IMR-90 (cell line): ENCODE measurements around the gene PSMC4. TPM values are rescaled to one million over a fixed set of nuclear protein-coding genes. Genes with fewer than 3 reads are reported as not detected.

Source experiments
- ATAC-seq: fragments of 200-7000 bp; cut with Tn5 transposase; 2 replicates; pipeline ENCODE4 v1.9.1; 2020; ENCODE audit warnings: low read depth, mild to moderate bottlenecking, moderate library complexity
- BruUV-seq: library from RNA; stranded (reverse); fragments of 400-500 nt; replicated peaks from 2 replicates; lab custom pipeline; 2021; lab: Mats Ljungman, UMichigan
- CTCF ChIA-PET: fragments of 300-600 bp; formaldehyde crosslinking; extraction: SDS; loops from one replicate; lab custom pipeline; 2021; ENCODE audit warnings: antibody characterized with exemption; lab: Yijun Ruan, JAX
- POLR2A ChIA-PET: fragments of 300-600 bp; sonication (Branson Sonifier 250); formaldehyde crosslinking; loops from one replicate; lab custom pipeline; 2022; ENCODE audit warnings: antibody characterized with exemption; ENCODE audit not compliant: unreplicated experiment; lab: Charles Lee
- DNase-seq: peaks from one replicate; pipeline ENCODE4 v3.0.0; 2013
- H2AFZ ChIP-seq: replicated peaks from 2 replicates; pipeline ENCODE3; 2013; ENCODE audit warnings: low read length, mild to moderate bottlenecking; ENCODE audit not compliant: poor library complexity
- H2AK5ac ChIP-seq: 2 replicates; pipeline ENCODE4 v1.6.1; 2013; ENCODE audit warnings: low read depth, low read length, inconsistent platforms
- H2AK9ac ChIP-seq: replicated peaks from 2 replicates; pipeline ENCODE3; 2013; ENCODE audit warnings: mild to moderate bottlenecking, low read depth, low read length, moderate library complexity; ENCODE audit not compliant: poor library complexity
- H2BK120ac ChIP-seq: 2 replicates; pipeline ENCODE4 v1.6.1; 2013; ENCODE audit warnings: low read depth, low read length, inconsistent platforms
- H2BK15ac ChIP-seq: 3 replicates; pipeline ENCODE4 v1.6.1; 2013; ENCODE audit warnings: low read depth, low read length, inconsistent platforms
- H2BK20ac ChIP-seq: 2 replicates; pipeline ENCODE4 v1.6.1; 2013; ENCODE audit warnings: low read depth, mild to moderate bottlenecking, inconsistent platforms, low read length, moderate library complexity
- H2BK5ac ChIP-seq: 2 replicates; pipeline ENCODE4 v1.6.1; 2013; ENCODE audit warnings: mild to moderate bottlenecking, low read depth, low read length, inconsistent platforms; ENCODE audit not compliant: poor library complexity, severe bottlenecking
- H3K14ac ChIP-seq: replicated peaks from 2 replicates; pipeline ENCODE4 v1.6.1; 2013; ENCODE audit warnings: low read depth, low read length, inconsistent platforms
- H3K18ac ChIP-seq: 2 replicates; pipeline ENCODE4 v1.6.1; 2013; ENCODE audit warnings: low read depth, low read length, control low read depth
- H3K23ac ChIP-seq: 2 replicates; pipeline ENCODE4 v1.6.1; 2013; ENCODE audit warnings: low read depth, low read length, inconsistent platforms
- H3K27ac ChIP-seq: 2 replicates; pipeline ENCODE4 v1.5.1; 2013; ENCODE audit warnings: mild to moderate bottlenecking, control low read depth, low read length; ENCODE audit not compliant: insufficient read depth
- H3K27me3 ChIP-seq: 2 replicates; pipeline ENCODE4 v1.6.1; 2013; ENCODE audit warnings: low read length; ENCODE audit not compliant: control insufficient read depth, insufficient read depth
- H3K36me3 ChIP-seq: 2 replicates; pipeline ENCODE4 v1.6.1; 2013; ENCODE audit warnings: low read length, mixed read lengths; ENCODE audit not compliant: control insufficient read depth, insufficient read depth
- H3K4ac ChIP-seq: 2 replicates; pipeline ENCODE4 v1.6.1; 2013; ENCODE audit warnings: low read depth, low read length, inconsistent platforms
- H3K4me1 ChIP-seq: 2 replicates; pipeline ENCODE4 v1.6.1; 2013; ENCODE audit warnings: low read length, mixed read lengths; ENCODE audit not compliant: control insufficient read depth, insufficient read depth
- H3K4me2 ChIP-seq: 2 replicates; pipeline ENCODE4 v1.6.1; 2013; ENCODE audit warnings: low read depth, mild to moderate bottlenecking, control low read depth, low read length, moderate library complexity
- H3K4me3 ChIP-seq: 2 replicates; pipeline ENCODE4 v1.5.1; 2013; ENCODE audit warnings: low read depth, mild to moderate bottlenecking, control low read depth, low read length, moderate library complexity; ENCODE audit not compliant: insufficient read depth
- H3K56ac ChIP-seq: 2 replicates; pipeline ENCODE4 v1.6.1; 2013; ENCODE audit warnings: low read length, inconsistent platforms; ENCODE audit not compliant: insufficient read depth; ENCODE audit errors: extremely low read depth
- H3K79me1 ChIP-seq, 2 experiments: 2 replicates each; pipeline ENCODE4 v1.6.1; 2013; ENCODE audit warnings: low read length in 2 of 2, inconsistent platforms in 1 of 2, low read depth in 1 of 2
- H3K9ac ChIP-seq: 2 replicates; pipeline ENCODE4 v1.6.1; 2013; ENCODE audit warnings: low read depth, low read length, control low read depth
- H3K9me1 ChIP-seq: 2 replicates; pipeline ENCODE4 v1.6.1; 2013; ENCODE audit warnings: low read length, inconsistent platforms; ENCODE audit not compliant: insufficient read depth
- H3K9me3 ChIP-seq: 2 replicates; pipeline ENCODE4 v1.6.1; 2013; ENCODE audit warnings: low read length; ENCODE audit not compliant: control insufficient read depth, insufficient read depth
- H4K20me1 ChIP-seq: 2 replicates; pipeline ENCODE4 v1.6.1; 2013; ENCODE audit warnings: low read length, inconsistent platforms; ENCODE audit not compliant: insufficient read depth
- H4K5ac ChIP-seq: 2 replicates; pipeline ENCODE4 v1.6.1; 2013; ENCODE audit warnings: mild to moderate bottlenecking, low read depth, low read length, control low read depth
- H4K8ac ChIP-seq, 2 experiments: 2 replicates each; pipeline ENCODE4 v1.6.1; 2013; ENCODE audit warnings: low read depth in 2 of 2, low read length in 2 of 2, control low read depth in 1 of 2, inconsistent platforms in 1 of 2
- H4K91ac ChIP-seq: 2 replicates; pipeline ENCODE4 v1.6.1; 2013; ENCODE audit warnings: low read depth, low read length, inconsistent platforms; ENCODE audit not compliant: insufficient read depth
- BHLHE40 ChIP-seq: fragments of 150-350 bp; IDR thresholded peaks from 2 replicates; pipeline ENCODE4 v1.6.1; 2016; ENCODE audit warnings: mild to moderate bottlenecking, low read depth, low read length
- CHD1 ChIP-seq: IDR thresholded peaks from 2 replicates; pipeline ENCODE4 v1.6.1; 2012; ENCODE audit warnings: low read depth, low read length, improper control_type of control experiment
- FOS ChIP-seq: fragments of 150-350 bp; IDR thresholded peaks from 2 replicates; pipeline ENCODE4 v1.6.1; 2016; ENCODE audit warnings: low read depth, low read length
- MAZ ChIP-seq: IDR thresholded peaks from 2 replicates; pipeline ENCODE4 v1.6.1; 2012; ENCODE audit warnings: low read depth, mild to moderate bottlenecking, low read length, improper control_type of control experiment, moderate library complexity, borderline replicate concordance
- NFE2L2 ChIP-seq: fragments of 150-350 bp; IDR thresholded peaks from 2 replicates; pipeline ENCODE4 v1.6.1; 2016; ENCODE audit warnings: low read depth, mild to moderate bottlenecking, low read length
- POLR2A ChIP-seq: IDR thresholded peaks from 2 replicates; pipeline ENCODE4 v1.6.1; 2012; ENCODE audit warnings: mild to moderate bottlenecking, low read depth, low read length
- RAD21 ChIP-seq: IDR thresholded peaks from 2 replicates; pipeline ENCODE4 v1.6.1; 2012; ENCODE audit warnings: low read length, improper control_type of control experiment
- RFX5 ChIP-seq: IDR thresholded peaks from 2 replicates; pipeline ENCODE4 v1.8.0; 2012; ENCODE audit warnings: low read depth, mild to moderate bottlenecking, low read length, moderate library complexity
- WGBS, 2 experiments: methylation state at CpG; one replicate each; pipeline versions ENCODE4 v1.1.5 to v1.1.7; 2013; ENCODE audit warnings: missing lambda C conversion rate in 2 of 2; ENCODE audit not compliant: insufficient read length in 1 of 2; ENCODE audit errors: extremely low coverage in 2 of 2; 5-methylcytosine and 5-hydroxymethylcytosine counted together
- dilution Hi-C: fragments of 300-500 bp; cut with HindIII; formaldehyde crosslinking; loops from one replicate; pipeline ENCODE4 v1.14.3; 2018; ENCODE audit warnings: low sequenced_read_pairs; ENCODE audit not compliant: unreplicated experiment
- in situ Hi-C: fragments of 300-500 bp; cut with MboI; formaldehyde crosslinking; loops from 3 replicates; pipeline ENCODE4 v1.14.3; 2019; ENCODE audit warnings: low sequenced_read_pairs, inconsistent platforms, mixed read lengths
- intact Hi-C: fragments of 100-400 bp; cut with micrococcal nuclease; formaldehyde crosslinking; loops from 2 replicates; pipeline ENCODE4 v1.10.0; 2022
- polyA plus RNA-seq, 3 experiments: library from polyadenylated mRNA; depleted of rRNA; stranded (reverse); fragments of >200 nt; gene quantifications; 2 replicates each; pipeline ENCODE4 v1.2.3, GENCODE V29; 2012; ENCODE audit warnings: low replicate concordance in 1 of 3
- total RNA-seq: library from RNA; depleted of rRNA; stranded (reverse); fragments of >200 nt; gene quantifications from 2 replicates; pipeline ENCODE4 v1.2.3, GENCODE V29; 2012
- TF ChIP-seq, protein P1 (sequence below): fragments of 150-350 bp; IDR thresholded peaks from 2 replicates; pipeline ENCODE4 v1.6.1; 2016; ENCODE audit warnings: low read depth, mild to moderate bottlenecking, low read length, moderate library complexity, borderline replicate concordance
- TF ChIP-seq, protein P2 (sequence below): fragments of 150-350 bp; IDR thresholded peaks from 2 replicates; pipeline ENCODE4 v1.6.1; 2017; ENCODE audit warnings: mild to moderate bottlenecking, antibody characterized with exemption, low read length, low read depth

Gene PSMC4
- total and polyA plus RNA-seq, 2 of the 4 experiments (the other 2 are of a cell fraction) = 148 to 216 TPM

DNA sequence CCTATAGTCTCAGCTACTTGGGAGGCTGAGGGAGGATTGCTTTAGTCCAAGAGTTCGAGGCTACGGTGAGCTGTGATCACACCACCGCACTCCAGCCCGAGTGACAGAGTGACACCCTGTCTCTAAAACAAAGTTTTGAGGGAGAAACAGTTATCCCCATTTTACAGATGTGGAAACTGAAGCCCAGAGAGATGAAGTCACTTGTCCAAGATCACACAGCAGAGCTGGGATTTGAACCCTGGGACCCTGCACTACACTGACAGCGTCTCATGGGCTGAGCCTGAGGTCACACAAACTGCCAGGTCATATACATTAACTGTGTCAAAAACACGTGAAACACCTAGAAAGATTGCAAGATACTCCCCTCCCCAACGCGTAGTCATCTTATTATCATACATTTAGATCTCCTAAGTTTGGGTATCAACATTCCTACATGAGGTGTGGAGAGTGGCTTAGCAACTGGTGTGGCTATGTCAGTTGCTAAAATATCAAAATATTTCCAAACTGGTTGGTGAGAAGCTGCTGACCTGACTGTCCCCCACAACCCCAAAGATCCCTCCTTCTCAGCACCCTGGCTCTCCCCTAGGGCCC is 44.7 kb upstream of the PSMC4 start:
- no peak overlapping the region for H3K18ac ChIP-seq
- in situ Hi-C loops (no loop called here), dilution Hi-C loops (no loop called here), intact Hi-C loops (no loop called here)
- no peak overlapping the region for H3K14ac ChIP-seq
- H3K27ac ChIP-seq = no peak overlapping the region
- H3K36me3 ChIP-seq = no peaks in the 10 kb centered on the region
- TF ChIP-seq RAD21 (no peak), FOS (no peak), CHD1 (no peak), BHLHE40 (no peak), MAZ (no peak), NFE2L2 (no peak), POLR2A (no peak), RFX5 (no peak)
- TF ChIP-seq, protein P1, sequence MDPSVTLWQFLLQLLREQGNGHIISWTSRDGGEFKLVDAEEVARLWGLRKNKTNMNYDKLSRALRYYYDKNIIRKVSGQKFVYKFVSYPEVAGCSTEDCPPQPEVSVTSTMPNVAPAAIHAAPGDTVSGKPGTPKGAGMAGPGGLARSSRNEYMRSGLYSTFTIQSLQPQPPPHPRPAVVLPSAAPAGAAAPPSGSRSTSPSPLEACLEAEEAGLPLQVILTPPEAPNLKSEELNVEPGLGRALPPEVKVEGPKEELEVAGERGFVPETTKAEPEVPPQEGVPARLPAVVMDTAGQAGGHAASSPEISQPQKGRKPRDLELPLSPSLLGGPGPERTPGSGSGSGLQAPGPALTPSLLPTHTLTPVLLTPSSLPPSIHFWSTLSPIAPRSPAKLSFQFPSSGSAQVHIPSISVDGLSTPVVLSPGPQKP = no peak
- TF ChIP-seq, protein P2, sequence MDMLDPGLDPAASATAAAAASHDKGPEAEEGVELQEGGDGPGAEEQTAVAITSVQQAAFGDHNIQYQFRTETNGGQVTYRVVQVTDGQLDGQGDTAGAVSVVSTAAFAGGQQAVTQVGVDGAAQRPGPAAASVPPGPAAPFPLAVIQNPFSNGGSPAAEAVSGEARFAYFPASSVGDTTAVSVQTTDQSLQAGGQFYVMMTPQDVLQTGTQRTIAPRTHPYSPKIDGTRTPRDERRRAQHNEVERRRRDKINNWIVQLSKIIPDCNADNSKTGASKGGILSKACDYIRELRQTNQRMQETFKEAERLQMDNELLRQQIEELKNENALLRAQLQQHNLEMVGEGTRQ = no peak
- H4K8ac ChIP-seq = no peak overlapping the region
- ATAC-seq (no peak), DNase-seq (no peak)
- no peaks in the 10 kb centered on the region for H3K27me3 ChIP-seq
- no peaks in the 10 kb centered on the region for H3K9me1 ChIP-seq
- H3K23ac ChIP-seq = no peak overlapping the region
- H3K4me3 ChIP-seq = no peak overlapping the region
- POLR2A ChIA-PET = no interaction called here
- no TSS peak for BruUV-seq
- H4K91ac ChIP-seq = no peak overlapping the region
- no peak overlapping the region for H2AFZ ChIP-seq
- whole genome bisulfite sequencing, 2 experiments = no CpG with 5 or more reads among the region's 8 CpGs
- H4K20me1 ChIP-seq = no peaks in the 10 kb centered on the region
- no peak overlapping the region for H3K4ac ChIP-seq
- H2AK9ac ChIP-seq = no peak overlapping the region
- H4K5ac ChIP-seq = no peak overlapping the region
- H2BK20ac ChIP-seq = no peak overlapping the region
- H2BK120ac ChIP-seq = no peak overlapping the region
- H3K79me1 ChIP-seq = no peaks in the 10 kb centered on the region
- H3K56ac ChIP-seq = no peak overlapping the region
- no peak overlapping the region for H3K9ac ChIP-seq
- H2BK15ac ChIP-seq = no peak overlapping the region
- H3K4me2 ChIP-seq = no peak overlapping the region
- H2AK5ac ChIP-seq = no peak overlapping the region
- H3K4me1 ChIP-seq = no peaks in the 10 kb centered on the region
- H2BK5ac ChIP-seq = no peak overlapping the region
- CTCF ChIA-PET = no interaction called here
- H3K9me3 ChIP-seq = no peaks in the 10 kb centered on the region
